Osteoblast (primary cell): ENCODE measurements around the gene KCNN3. TPM values are rescaled to one million over a fixed set of nuclear protein-coding genes. Genes with fewer than 3 reads are reported as not detected.

Experiments
- DNase-seq: peaks from one replicate; pipeline ENCODE4 v3.0.0; 2011; ENCODE audit warnings: low spot score, mixed read lengths; ENCODE audit not compliant: insufficient read length; ENCODE audit errors: missing footprints
- H2AFZ ChIP-seq: 2 replicates; pipeline ENCODE4 v1.6.0; 2011; ENCODE audit warnings: mild to moderate bottlenecking, low read length
- H3K27ac ChIP-seq: 2 replicates; pipeline ENCODE4 v1.5.1; 2011; ENCODE audit warnings: mild to moderate bottlenecking, low read depth, low read length, moderate library complexity
- H3K27me3 ChIP-seq: 2 replicates; pipeline ENCODE4 v1.6.0; 2012; ENCODE audit warnings: mild to moderate bottlenecking, control low read depth, inconsistent platforms, low read length, moderate library complexity; ENCODE audit not compliant: insufficient read depth
- H3K36me3 ChIP-seq: 2 replicates; pipeline ENCODE4 v1.5.1; 2011; ENCODE audit warnings: mild to moderate bottlenecking, low read length, control low read depth, moderate library complexity; ENCODE audit not compliant: insufficient read depth
- H3K4me1 ChIP-seq: 2 replicates; pipeline ENCODE4 v1.5.1; 2011; ENCODE audit warnings: mild to moderate bottlenecking, low read length, control low read depth, moderate library complexity; ENCODE audit not compliant: insufficient read depth
- H3K4me2 ChIP-seq: 2 replicates; pipeline ENCODE4 v1.6.0; 2011; ENCODE audit warnings: mild to moderate bottlenecking, low read length; ENCODE audit not compliant: insufficient read depth
- H3K4me3 ChIP-seq: fragments of 200-600 bp; sonication (generic); 3 replicates; pipeline ENCODE4 v1.5.1; 2012; ENCODE audit warnings: mild to moderate bottlenecking, low read length, inconsistent platforms; ENCODE audit not compliant: insufficient read depth
- H3K79me2 ChIP-seq: 2 replicates; pipeline ENCODE4 v1.6.0; 2012; ENCODE audit warnings: mild to moderate bottlenecking, low read length, control low read depth, inconsistent platforms; ENCODE audit not compliant: insufficient read depth
- H3K9me3 ChIP-seq: 2 replicates; pipeline ENCODE4 v1.5.1; 2011; ENCODE audit warnings: low read depth, low read length, control low read depth
- H4K20me1 ChIP-seq: 2 replicates; pipeline ENCODE4 v1.6.0; 2012; ENCODE audit warnings: mild to moderate bottlenecking, low read length, control low read depth; ENCODE audit not compliant: insufficient read depth
- total RNA-seq: library from RNA; depleted of rRNA; stranded (reverse); fragments of >200 nt; gene quantifications from 2 replicates; pipeline ENCODE4 v1.2.3, GENCODE V29; 2012
- TF ChIP-seq, protein P1 (sequence below): IDR thresholded peaks from 2 replicates; pipeline ENCODE4 v1.5.1; 2011; ENCODE audit warnings: mild to moderate bottlenecking, low read depth, low read length, moderate library complexity; ENCODE audit errors: extremely low read depth

The KCNN3 gene
- total RNA-seq, 1 donor, result under 0.01 TPM

GRCh38 chr1:154895798-154896197 lies 25.7 kb upstream of the KCNN3 start:
- Histone ChIP-seq H3K4me2 (no peak overlapping the region), H3K27ac (no peak overlapping the region), H3K4me3 (no peak overlapping the region), H3K9me3 (no peaks in the 10 kb centered on the region), H3K79me2 (no peaks in the 10 kb centered on the region), H4K20me1 (no peaks in the 10 kb centered on the region), H2AFZ (no peak overlapping the region), H3K4me1 (no peaks in the 10 kb centered on the region), H3K36me3 (no peaks in the 10 kb centered on the region), H3K27me3 (peaks cover 20% of the 10 kb centered on the region)
- TF ChIP-seq, protein P1, sequence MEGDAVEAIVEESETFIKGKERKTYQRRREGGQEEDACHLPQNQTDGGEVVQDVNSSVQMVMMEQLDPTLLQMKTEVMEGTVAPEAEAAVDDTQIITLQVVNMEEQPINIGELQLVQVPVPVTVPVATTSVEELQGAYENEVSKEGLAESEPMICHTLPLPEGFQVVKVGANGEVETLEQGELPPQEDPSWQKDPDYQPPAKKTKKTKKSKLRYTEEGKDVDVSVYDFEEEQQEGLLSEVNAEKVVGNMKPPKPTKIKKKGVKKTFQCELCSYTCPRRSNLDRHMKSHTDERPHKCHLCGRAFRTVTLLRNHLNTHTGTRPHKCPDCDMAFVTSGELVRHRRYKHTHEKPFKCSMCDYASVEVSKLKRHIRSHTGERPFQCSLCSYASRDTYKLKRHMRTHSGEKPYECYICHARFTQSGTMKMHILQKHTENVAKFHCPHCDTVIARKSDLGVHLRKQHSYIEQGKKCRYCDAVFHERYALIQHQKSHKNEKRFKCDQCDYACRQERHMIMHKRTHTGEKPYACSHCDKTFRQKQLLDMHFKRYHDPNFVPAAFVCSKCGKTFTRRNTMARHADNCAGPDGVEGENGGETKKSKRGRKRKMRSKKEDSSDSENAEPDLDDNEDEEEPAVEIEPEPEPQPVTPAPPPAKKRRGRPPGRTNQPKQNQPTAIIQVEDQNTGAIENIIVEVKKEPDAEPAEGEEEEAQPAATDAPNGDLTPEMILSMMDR, result no peak
- DNase-seq, result no peak

GRCh38 chr1:154891452-154891851 lies 21.4 kb upstream of the KCNN3 start:
- no peaks in the 10 kb centered on the region for H3K4me1 ChIP-seq

DNA sequence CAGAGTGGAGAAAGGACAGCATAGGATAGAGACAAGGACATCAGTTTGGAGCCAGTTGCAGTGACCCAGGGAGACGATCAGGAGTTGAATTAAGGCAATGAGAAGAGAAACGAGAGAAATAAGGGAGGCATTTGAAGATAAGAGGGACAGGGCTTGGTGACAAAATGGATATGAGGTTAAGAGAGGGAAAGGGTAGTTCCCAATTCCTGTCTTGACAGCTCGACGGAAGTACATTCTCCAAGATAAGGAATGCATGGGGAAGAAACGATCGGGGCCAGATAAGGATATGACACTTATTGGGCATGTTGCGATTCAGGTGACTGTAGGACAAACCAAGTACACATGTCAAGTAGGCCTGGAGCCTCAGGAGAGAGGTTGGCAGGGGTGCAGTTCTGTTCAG lies 18.7 kb upstream of the KCNN3 start:
- DNase-seq, result no peak
- peaks cover 37% of the 10 kb centered on the region for H3K27me3 ChIP-seq
- no peaks in the 10 kb centered on the region for H3K79me2 ChIP-seq
- H3K27ac ChIP-seq, result no peak overlapping the region
- no peak overlapping the region for H3K4me3 ChIP-seq
- H2AFZ ChIP-seq, result no peak overlapping the region
- no peak overlapping the region for H3K4me2 ChIP-seq
- TF ChIP-seq, protein P1, result no peak
- no peaks in the 10 kb centered on the region for H3K36me3 ChIP-seq
- H3K9me3 ChIP-seq, result no peaks in the 10 kb centered on the region
- H4K20me1 ChIP-seq, result no peaks in the 10 kb centered on the region
- no peaks in the 10 kb centered on the region for H3K4me1 ChIP-seq

More at GRCh38 chr1:154891452-154891851, 21.4 kb upstream of the KCNN3 start:
- H3K4me2 ChIP-seq, result no peak overlapping the region
- no peaks in the 10 kb centered on the region for H4K20me1 ChIP-seq
- no peaks in the 10 kb centered on the region for H3K9me3 ChIP-seq
- H3K79me2 ChIP-seq, result no peaks in the 10 kb centered on the region
- peaks cover 29% of the 10 kb centered on the region for H3K27me3 ChIP-seq
- H3K4me3 ChIP-seq, result no peak overlapping the region
- H3K27ac ChIP-seq, result no peak overlapping the region
- TF ChIP-seq, protein P1, result no peak
- no peak overlapping the region for H2AFZ ChIP-seq
- no peaks in the 10 kb centered on the region for H3K36me3 ChIP-seq
- no peak for DNase-seq

DNA sequence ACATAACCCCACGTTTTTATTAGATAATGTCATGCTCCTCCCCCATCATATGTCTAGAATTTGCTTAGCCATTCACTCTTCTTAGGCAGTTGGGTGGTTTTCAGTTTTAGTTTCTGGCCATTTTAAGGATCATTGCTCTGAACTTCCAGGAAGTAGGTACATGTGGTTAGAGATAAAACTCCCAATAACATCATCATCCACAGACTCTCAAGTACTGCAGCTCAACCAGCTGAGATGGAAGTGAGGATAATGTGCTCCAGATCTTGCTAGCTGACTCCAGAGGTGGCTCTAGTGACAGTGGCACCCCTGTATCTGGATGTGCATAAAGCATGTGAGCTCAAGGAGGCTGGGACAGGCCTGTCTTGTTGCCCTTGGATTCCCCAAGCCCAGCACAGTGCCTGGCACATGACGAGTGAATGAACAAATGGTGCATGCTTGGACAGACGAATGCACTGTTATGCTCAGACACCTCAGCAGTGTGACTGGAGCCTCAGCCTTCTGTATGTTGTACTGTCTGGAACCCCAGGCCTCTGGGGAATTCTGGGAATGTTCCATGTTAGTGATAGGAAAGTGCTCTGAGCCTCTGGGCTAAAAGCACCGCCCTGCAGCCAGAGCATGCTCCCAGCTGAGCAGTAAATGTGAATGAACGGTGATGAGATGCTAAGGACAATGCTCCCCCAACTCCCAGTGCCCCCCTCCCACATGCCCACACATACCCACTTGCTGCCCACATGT lies 16.4 kb upstream of the KCNN3 start:
- no peak overlapping the region for H2AFZ ChIP-seq
- H3K36me3 ChIP-seq, result no peaks in the 10 kb centered on the region
- no peaks in the 10 kb centered on the region for H3K4me1 ChIP-seq
- TF ChIP-seq, protein P1, result no peak
- H3K79me2 ChIP-seq, result no peaks in the 10 kb centered on the region
- no peak overlapping the region for H3K4me2 ChIP-seq
- H4K20me1 ChIP-seq, result no peaks in the 10 kb centered on the region
- H3K4me3 ChIP-seq, result no peak overlapping the region
- no peak overlapping the region for H3K27ac ChIP-seq
- no peak for DNase-seq
- H3K27me3 ChIP-seq, result peaks cover 39% of the 10 kb centered on the region
- H3K9me3 ChIP-seq, result no peaks in the 10 kb centered on the region
